ENCODE results near the gene UTP20.
"Not testable (repeated sequence)": the region's sequence is repeated elsewhere in the genome, so short reads cannot be mapped to it uniquely, and the experiment has no call there.

UTP20 gene

GRCh38 chr12:101328917-101329316, 49.0 kb downstream of the UTP20 start:
- no peak for DNase-seq

- no peak for DNase-seq
These were observed 50.7 kb downstream of the UTP20 start for GRCh38 chr12:101330631-101331030.

GRCh38 chr12:101336437-101336836, 56.5 kb downstream of the UTP20 start:
- DNase-seq, result no peak

- DNase-seq, result no peak
These were observed 58.2 kb downstream of the UTP20 start for GRCh38 chr12:101338087-101338486.

GRCh38 chr12:101343893-101344292, 64.0 kb downstream of the UTP20 start:
- DNase-seq, result no peak

GRCh38 chr12:101351682-101352081, 71.8 kb downstream of the UTP20 start:
- no peak for DNase-seq

- DNase-seq, result no peak
These were observed 76.9 kb downstream of the UTP20 start for GRCh38 chr12:101356794-101357193.

- DNase-seq, result no peak
These were observed 81.5 kb downstream of the UTP20 start for GRCh38 chr12:101361455-101361854.

- DNase-seq, result no peak
These were observed 88.1 kb downstream of the UTP20 start for GRCh38 chr12:101368016-101368415.

- no peak for DNase-seq
These were observed 92.5 kb downstream of the UTP20 start for GRCh38 chr12:101372431-101372830.

- DNase-seq, result no peak
These were observed 95.7 kb downstream of the UTP20 start for GRCh38 chr12:101375573-101375972.

- no peak for DNase-seq
These were observed 99.2 kb downstream of the UTP20 start for GRCh38 chr12:101379149-101379548.

GRCh38 chr12:101391181-101391580, 111.3 kb downstream of the UTP20 start:
- DNase-seq, result not testable (repeated sequence)

GRCh38 chr12:101407049-101407435, 127.1 kb downstream of the UTP20 start:
- no peak for DNase-seq

GRCh38 chr12:101407436-101408345, 127.8 kb downstream of the UTP20 start, which contains the start of gene ARL1:
TSS of gene ARL1 (minus strand) at chr12:101407772. CDS start at chr12:101407645, 127 bp downstream.
- DNase-seq, result peak; percentile 67

GRCh38 chr12:101410169-101410568, 130.3 kb downstream of the UTP20 start:
- not testable (repeated sequence) for DNase-seq

- DNase-seq, result no peak
These were observed 134.7 kb downstream of the UTP20 start for GRCh38 chr12:101414533-101415119.

GRCh38 chr12:101415228-101415627, 135.3 kb downstream of the UTP20 start:
- DNase-seq, result no peak

GRCh38 chr12:101422066-101422465, 142.2 kb downstream of the UTP20 start:
- not testable (repeated sequence) for DNase-seq

- no peak for DNase-seq
These were observed 144.7 kb downstream of the UTP20 start for GRCh38 chr12:101424620-101425019.

GRCh38 chr12:101430456-101430855, 150.6 kb downstream of the UTP20 start:
- DNase-seq, result no peak

- no peak for DNase-seq
These were observed 156.2 kb downstream of the UTP20 start for GRCh38 chr12:101436136-101436535.

All from activated CD4-positive, alpha-beta T cell treated with anti-CD3 and anti-CD28 coated beads for 1 hour (primary cell).